Limb (tissue), 2 donors: ENCODE results near the gene FBXW11.
"Not testable (repeated sequence)": the region's sequence is repeated elsewhere in the genome, so short reads cannot be mapped to it uniquely, and the experiment has no call there.

Experiments used
- DNase-seq, 2 donors: peaks; one replicate each; pipeline ENCODE4 v3.0.0-alpha.2; 2016; ENCODE audit errors: extremely low spot score in 2 of 2

FBXW11 gene

DNA sequence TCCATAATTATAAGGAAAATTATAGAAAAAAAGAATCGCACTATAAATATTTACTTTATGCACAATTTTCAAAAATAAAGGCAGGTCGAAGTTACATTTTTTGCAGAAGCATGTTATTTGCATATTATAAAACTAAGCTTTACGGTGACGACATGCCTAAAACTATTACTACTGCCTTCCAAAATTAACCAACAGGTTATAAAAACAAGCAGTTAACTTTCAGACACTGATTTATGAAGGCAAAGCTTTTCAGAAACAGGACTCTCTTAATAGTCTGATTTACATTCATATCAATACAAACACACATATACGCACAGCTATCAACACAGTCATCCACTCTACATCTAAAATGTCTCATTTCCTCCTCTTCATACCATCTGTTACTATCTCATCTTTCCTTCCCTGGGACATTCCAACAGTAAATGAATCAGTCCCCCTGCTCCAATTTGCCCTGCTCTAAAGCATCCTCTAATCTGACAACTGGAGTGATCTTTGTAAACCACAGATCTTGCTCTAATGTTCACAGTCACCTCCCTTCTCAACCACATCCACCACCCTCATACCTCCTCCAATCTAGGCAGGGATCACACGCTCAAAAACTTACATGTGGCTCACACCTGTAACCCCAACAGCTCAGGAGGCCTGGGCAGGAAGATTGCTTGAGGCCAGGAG, 21.6 kb downstream of the FBXW11 start:
- no peak for DNase-seq

DNA sequence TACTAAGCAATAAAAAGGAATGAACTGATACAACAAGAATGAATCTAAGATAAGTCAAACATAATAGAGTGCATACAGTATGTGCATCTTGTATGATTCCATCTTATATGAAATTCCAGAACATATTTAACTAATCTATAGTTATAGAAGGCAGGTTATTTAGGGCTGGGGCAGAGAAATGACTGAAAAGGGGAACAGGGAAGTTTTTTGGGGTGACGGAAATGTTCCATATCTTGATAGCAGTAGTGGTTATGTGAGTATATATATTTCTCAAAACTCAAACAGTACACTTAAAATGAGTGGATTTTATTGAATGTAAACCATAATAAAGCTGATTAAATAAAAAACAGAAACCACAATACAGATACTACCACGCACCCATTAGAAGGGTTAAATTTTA, 24.6 kb downstream of the FBXW11 start:
- DNase-seq, result no peak

DNA sequence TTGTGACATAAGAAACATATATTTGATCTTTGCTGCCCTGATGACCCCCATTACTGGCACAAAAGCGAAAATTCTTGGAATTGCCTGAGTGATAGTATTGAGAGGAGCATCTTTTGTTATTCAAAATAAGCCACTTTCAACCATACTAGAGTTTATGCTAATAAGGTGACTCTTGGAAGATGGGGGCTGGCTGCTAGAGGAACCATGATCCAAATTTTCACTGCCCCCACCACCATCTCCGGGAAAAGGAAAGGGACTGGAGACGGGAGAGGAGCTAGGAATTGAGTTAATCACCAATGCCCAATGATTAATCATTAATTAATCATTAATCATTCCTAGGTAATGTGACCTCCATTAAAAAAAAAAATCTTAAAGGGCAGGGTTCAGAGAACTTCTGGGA, 25.6 kb downstream of the FBXW11 start:
- no peak for DNase-seq

DNA sequence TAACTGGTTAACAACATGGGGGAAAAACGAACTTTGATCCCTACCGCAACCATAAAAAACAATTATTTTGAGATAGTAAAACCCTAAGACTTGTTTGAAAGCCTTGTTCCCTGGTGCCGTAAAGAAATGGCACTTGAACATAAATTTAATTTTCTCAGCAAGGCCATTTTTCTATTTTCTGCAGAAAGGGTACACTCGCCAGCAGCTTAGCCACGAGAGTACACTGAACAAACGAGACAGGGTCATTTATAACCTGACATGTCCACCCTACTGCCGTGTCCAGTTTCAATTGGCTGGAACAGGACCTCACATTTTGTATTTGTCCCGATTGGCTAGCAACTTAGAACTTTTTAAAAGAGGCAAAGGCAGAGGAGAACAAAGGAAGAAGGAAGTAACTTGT, 26.8 kb downstream of the FBXW11 start:
- no peak for DNase-seq

DNA sequence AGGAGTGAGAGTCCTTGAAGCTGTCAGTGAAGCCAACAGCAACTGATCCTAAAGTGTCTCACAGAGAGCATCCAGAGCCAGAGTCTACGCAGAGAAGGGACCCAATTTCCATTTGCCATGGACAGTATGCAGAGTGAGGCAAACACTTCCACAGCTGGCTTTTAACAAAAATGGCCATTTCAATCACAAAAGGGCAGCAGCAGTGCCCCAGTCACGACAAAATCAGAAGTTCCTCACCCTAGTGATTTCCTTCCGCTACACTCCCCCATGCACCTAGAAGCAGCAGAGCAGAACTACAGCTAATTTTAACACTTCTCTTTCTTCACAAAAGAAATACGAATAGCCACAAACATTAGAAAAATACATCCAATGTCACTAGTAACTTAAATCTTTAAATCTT, 27.9 kb downstream of the FBXW11 start:
- DNase-seq, result no peak

DNA sequence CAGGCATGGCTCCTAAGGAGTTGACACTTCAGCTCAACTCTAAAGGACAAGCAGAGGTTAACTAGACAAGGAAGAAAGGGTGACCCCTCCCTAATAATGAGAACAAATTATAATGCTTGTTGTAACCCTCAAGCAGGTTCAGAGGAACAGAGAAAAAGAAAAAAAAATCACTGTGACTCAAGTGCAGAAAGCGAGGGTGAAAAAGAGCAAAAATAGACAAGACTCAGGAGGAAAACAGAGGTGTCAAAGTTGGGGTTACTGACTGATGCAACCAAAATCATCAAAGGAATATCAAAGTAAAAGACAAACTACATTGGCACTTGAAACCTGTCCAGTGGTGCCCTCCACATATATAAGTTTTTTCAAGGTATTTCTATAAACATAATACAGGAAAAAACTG, 28.4 kb downstream of the FBXW11 start:
- no peak for DNase-seq

DNA sequence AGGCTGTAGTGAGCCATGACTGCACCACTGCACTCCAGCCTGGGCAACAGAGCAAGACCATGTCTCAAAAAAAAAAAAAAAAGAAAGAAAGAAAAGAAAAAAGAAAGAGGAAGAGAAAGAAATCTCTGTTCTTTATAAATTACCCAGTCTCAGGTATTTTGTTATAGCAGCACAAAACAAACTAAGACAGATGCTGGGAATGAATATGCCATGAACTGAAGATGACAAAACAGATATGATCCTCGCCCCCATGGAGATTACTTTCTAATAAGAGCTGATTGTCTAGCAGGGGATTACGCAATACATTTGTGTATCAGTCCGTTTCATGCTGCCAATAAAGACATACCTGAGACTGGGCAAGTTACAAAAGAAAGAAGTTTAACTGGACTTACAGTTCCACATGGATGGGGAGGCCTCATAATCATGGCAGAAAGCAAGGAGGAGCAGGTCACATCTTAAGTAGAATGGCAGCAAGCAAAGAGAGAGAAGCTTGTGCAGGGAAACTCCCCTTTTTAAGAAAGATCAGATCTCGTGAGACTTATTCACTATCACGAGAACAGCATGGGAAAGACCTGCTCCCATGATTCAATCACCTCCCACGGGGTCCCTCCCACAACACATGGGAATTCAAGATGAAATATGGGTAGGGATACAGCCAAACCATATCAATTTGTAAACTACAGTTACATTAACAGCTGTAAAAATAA, 29.0 kb downstream of the FBXW11 start:
- DNase-seq, result not testable (repeated sequence)

DNA sequence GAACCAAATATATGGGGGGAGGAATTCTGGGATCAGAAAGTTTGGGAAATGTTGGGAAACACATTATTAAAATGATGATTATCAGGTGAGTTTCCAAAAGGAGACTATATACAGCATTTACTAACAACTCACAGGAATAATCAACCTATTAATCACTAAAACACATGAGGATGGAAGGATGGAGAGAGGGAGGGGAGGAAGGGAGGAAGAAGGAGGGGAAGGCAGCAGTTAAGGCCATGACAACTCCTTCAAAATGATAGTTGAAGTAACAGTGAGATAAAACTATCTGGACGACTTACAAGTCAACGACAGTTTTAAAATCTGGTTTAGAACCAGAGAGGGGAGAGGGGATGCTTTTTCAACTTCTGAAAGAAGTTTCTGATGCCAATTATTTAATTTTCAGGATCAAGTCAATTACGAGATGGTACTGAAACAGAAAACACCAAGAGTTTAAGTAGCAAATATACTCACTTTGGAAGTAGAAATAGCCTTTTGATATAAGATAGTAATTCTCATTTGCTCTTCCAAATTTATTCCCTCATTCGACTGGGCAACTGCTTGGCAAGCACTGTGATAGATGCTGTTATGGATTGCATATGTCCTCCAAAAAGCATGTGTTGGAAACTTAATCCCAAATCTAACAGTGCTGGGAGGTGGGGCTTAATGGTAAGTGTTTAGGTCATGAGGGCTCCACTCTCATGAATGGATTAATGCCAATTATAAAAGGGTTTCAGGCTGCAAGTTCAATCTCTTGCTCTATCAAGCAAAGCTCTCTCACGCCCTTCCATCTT, 30.4 kb downstream of the FBXW11 start:
- DNase-seq, result no peak

DNA sequence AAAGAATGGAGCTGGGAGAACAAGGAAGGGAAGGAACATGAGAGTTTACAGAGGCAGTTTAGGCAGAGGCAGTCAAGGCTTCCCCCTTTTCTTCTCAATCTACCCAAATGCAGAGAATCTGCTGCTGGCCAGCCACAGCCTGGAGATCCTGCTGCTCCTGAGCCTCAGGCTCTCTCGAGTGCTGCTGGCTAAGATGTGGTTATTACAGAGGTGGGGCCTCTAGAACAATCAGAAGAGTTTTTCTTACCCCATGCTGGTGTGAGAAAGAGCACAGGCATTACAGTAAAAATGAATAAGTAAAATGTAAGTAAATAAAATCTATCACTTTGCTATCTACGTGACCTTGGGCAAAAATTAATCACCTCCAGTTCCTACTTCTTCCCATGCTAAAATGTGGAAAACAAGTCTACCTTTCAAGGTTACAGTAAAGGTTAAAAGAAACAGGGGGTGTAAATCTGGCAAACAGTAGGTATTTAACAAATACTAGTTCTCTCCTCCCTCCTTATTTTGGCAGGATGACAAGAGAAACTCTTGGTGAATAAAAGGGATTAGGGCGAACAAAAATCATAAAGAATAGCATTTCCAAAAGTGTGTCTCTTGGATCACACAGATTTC, 31.1 kb downstream of the FBXW11 start:
- no peak for DNase-seq

DNA sequence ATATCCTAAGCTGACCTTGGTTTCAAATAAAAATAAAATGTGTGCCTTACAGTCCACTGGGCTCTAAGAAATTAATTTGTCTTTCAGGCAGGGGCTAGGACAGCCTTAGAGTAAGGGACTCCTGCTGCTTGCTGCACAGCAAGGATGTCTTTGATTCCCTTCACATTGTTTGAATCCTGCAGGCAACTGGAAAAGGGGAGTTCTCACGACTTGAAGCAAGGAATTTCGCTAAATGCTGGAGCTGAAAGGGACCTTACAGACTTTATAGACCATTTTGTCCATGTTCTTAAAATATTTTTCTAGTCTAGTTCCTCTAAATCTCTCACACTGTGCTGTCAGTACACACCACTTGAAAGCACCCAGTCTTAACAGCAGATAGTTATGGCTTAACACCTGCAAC, 35.6 kb downstream of the FBXW11 start:
- no peak for DNase-seq

DNA sequence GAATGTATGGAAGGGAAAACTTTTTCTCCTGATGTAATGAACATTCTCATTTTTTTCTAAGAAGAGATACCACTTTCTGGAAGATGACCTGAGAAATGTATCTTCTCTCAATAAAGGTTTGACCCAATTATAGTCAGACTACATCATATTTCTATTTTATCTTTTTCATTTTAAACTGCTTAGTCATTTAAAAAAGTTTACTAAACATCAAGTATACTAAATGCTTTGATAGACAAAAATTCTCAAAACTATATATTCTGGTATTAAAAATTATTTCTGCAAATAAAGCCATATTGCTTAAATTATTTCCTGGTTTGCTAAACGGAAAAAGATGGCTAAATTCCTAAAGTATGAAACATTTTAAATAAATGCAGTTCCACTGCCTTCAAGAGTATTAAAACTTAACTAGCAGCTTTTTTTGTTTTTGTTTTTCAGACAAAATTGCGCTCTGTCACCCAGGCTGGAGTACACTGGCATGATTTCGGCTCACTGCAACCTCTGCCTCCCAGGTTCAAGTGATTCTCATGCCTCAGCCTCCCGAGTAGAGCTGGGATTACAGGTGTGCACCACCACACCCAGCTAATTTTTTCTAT, 37.1 kb downstream of the FBXW11 start:
- DNase-seq, result no peak

DNA sequence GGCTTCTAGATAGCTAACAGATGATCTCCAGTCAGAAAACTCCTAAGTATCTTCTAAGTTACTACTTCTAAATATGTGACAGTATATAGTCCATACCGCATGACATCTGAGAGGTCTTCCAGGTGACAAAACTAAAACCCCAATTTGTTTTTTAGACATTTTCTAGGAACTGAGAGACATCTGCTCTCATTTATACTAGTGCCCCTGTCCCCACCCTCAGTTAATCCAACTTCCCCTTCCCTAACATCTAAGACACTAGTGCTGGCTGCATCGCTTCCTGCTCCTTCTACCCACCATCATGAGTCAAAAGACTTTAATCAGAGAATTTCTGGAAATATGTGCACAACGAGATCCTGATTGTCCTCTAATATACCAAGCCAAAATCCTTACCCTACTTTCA, 37.9 kb downstream of the FBXW11 start:
- no peak for DNase-seq

DNA sequence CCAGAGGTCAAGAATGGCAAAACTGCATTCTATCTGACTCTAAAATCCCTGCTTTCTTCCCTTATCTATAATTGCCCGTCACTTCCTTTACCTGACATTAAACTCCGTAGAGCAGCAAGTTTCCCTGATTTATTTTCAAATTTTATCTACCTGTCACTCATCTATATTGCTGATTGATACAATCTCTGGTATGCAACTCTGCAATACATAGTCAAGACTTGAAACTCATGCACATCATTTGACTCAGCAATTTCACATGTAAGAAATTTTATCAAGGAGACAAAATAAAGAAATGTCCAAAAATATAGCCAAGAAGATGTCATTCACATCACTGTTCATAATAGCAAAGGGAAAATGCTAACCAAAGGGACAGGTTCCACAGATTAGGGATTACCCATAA, 39.5 kb downstream of the FBXW11 start:
- DNase-seq, result no peak

DNA sequence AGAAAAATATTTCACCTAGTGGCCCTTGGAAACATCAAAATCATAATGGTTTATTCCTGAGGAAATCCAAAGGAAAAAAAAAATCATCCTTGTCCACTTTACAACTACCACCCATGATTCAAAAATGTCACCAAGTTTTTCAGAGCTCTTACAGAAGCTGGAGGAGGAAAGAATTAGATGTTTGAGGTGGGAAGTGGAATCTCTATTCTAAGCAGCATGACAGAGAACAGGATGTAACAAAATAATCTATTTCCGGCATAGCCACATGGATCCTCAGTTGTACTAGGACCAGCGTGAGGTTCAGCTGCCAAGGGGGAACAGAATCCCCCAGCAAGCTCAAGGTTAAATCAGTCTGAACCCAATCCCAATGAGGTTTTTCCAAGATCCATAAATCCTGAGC, 40.2 kb downstream of the FBXW11 start:
- no peak for DNase-seq

DNA sequence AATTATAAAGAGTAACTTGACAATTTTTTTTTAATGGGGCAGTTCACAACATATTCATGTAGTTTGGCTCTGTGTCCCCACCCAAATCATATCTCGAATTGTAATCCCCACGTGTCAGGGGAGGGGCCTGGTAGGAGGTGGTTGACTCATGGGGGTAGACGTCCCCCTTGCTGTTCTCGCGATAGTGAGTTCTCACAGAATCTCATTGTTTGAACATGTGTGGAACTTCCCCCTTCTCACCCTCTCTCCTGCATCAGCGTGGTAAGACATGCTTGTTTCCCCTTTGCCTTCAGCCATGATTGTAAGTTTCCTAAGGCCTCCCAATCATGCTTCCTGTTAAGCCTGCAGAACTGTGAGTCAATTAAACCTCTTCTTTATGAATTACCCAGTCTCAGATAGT, 40.7 kb downstream of the FBXW11 start:
- no peak for DNase-seq

DNA sequence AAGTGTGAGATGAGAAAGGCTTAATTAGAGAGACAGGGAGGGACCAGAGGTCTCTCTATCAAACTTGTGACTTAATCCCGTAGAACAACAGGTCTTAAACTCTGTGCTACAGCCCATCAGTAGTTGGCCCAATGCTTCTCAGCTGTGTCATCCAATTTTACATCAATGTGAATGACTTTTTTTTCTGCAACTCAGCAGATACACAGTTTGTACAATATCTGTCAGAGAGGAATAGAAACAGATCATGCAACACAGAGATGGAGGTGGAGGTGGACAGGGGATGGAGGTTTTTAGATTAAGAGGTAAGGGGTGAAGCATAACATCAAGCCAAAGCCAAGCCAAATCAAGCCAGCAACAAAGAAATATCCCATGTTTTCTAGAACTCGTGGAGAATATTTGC, 43.0 kb downstream of the FBXW11 start:
- DNase-seq, result no peak

DNA sequence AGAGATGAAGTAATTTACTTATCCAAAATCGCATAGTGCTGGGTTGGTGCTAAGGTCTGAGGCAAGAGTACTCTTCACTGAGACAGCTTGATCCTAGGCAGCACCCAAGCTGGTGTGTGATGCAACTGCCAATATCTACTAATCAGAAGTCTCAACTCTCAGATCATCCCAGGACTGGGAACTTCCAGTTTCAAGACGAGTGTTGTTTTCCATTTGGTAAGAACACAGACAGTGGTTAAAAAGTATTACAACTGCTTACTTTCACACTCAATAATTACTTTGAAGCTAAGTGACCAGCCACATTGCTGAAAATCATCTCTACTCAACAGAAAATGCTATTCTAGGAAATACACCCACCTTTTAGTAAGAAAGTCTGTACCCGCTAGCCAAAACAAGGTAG, 45.3 kb downstream of the FBXW11 start:
- no peak for DNase-seq

DNA sequence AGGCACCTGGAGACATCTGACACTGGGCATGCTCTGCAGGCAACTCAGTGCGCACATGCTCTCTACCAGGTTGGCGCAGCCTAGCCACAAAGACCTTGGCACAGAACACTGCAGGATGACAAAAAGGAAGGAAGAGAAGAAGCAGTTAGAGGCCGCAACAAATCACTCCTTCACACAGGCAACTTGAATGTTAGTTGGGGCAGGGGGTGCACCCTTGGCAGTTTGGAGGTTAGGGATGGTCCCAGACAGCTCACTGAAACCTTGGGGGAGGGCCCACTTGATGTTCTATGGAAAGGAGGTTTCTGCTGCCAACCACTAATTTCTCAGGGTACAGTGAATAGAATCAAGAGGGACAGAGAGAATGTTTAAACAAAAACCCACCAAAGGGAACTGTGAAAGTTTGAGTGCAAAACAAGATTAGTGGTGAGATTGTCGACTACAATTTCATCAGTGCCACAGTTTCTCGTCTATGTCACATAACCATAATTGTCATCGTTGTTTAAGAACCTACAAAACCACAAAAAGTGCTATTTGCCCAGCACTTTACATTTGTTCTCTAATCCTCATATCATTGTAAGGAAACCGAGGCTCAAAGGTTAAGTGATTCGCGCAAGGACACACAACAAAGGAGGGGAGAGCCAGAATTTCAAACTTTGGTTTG, 48.7 kb downstream of the FBXW11 start:
- no peak for DNase-seq

DNA sequence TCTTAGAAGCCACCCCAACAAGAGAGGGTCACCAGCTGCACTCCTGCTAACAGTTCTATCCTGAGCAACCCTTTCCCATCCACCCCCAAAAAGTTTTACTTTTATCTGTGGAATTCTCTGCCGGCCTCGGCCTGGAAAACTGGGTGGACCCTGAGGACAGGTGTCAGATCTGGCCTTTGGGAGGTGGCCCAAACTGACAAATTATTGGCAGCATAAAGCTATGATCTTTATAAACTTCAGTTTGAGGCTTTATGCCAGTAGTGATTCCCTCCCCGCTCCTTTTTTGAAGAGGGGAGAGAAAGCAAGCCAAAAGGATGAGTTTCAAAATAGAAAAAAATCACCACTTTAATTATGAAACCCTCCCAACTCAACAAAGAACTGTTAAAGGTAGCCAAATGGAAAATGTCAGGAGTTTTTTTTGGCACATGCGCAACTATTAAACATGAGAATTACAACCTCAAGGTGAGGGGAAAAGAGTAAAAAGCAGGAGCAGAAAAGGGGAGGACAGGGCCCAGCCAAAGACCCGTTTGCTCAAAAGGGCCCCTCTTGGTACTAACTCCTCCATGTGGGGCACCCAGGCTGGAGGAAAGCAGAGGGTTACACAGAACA, 49.4 kb downstream of the FBXW11 start:
- no peak for DNase-seq

DNA sequence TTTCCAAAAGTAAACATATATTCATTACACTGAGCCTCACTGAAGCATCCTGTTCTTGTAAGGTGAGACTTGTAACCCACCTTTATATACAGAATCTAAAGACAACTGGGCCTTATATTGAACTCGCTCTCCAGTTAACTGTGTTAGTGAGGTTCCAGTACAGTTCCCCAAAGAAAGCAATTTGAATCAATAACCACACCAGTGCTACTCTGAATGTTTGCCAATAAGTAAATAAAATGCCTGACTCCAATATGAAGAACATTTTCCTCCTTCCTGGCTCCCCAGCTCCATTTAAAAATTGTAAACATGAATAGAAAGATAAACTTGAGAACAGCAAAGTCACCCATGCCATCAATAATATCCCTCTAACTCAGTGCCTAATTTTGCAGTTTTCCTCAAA, 50.1 kb downstream of the FBXW11 start:
- no peak for DNase-seq

DNA sequence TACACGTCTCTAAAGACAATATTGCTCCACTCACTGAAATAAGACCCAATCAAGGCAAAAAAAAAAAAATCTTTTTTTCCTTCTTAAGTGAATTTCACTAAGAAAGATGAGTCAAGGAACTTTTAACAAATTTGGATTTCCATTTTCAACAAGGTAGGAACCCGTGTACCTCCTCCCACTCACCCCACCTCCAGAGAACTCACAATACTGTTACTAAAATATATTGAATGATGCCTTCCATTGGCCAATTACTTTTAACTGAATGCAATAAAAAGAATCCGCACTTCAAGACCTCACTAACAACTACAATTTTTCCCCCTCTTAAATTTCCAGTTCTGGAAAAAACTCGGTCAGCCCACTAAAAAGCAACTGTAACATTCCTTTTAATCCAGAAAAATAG, 50.7 kb downstream of the FBXW11 start:
- no peak for DNase-seq
